Prostate gland (tissue), 2 donors: ENCODE data around the gene CNTNAP2.

Experiments
- CTCF ChIP-seq, 4 experiments: fragments of 200-600 bp in 2 of 4; fragments of 450-650 bp in 2 of 4; sonication (generic) in 2 of 4; IDR thresholded peaks; 1 replicate in 3 of 4; 2 replicates in 1 of 4; pipeline ENCODE4 v1.5.1; 2016 to 2019; ENCODE audit warnings: antibody characterized with exemption in 4 of 4, mild to moderate bottlenecking in 2 of 4, moderate library complexity in 2 of 4
- POLR2A ChIP-seq: fragments of 450-650 bp; IDR thresholded peaks from one replicate; pipeline ENCODE4 v1.6.1; 2016; ENCODE audit warnings: antibody characterized with exemption, mild to moderate bottlenecking

GRCh38 chr7:147071536-147071935, 954.9 kb downstream of the CNTNAP2 start:
- TF ChIP-seq CTCF (IDR thresholded peaks at IDR 0.05) (no peak), POLR2A (no peak)
